HK-2 (cell line): ENCODE results near the gene NCOR2.

Experiments
- DNase-seq: peaks from one replicate; pipeline ENCODE4 v3.0.0-alpha.2; 2018; ENCODE audit not compliant: unreplicated experiment

The NCOR2 gene

GRCh38 chr12:124560146-124560890 is 7.1 kb downstream of the NCOR2 start:
- DNase-seq = no peak

DNA sequence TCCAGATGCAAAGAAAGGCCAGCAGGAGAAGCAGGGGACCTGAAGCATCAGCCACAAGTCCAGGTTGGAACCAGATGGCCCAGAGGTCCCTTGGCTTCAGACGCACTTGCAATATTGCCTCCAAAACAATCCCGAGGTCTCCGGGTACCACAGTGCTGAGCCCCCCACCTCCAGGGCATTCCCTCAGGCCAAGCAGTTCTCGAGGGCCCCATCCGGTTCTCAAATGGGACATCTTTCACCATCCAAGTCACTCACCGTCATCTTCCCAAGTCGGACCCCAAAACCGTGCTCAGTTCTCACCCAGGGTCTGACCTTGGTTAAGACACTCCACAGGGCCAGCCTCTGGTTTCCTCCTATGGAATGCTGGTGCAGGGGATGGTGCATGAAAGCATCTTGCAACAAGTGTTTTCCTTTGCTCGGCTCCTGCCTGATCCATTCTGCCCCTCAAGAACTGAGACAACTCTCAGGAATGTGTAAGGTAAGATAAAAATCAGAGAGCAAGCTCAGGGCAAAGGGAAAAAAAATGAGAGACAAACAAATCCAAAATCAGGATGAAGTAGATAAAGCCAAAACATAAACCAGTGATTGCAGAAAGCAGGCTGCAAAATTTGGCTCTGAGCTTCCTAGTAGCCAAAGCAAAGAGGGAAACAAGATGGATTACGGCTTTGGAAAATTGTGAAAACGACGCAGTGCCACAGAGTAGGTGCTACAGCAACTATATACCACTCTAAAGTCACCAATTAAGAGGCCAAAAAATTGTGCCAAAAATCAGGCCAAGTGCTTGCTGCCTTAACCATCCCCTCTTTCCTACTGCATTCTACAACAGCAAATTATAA is 8.0 kb downstream of the NCOR2 start:
- no peak for DNase-seq

- DNase-seq = no peak
Measured at GRCh38 chr12:124558313-124558712, 9.1 kb downstream of the NCOR2 start.

- no peak for DNase-seq
Measured at GRCh38 chr12:124557518-124558223, 9.7 kb downstream of the NCOR2 start.

DNA sequence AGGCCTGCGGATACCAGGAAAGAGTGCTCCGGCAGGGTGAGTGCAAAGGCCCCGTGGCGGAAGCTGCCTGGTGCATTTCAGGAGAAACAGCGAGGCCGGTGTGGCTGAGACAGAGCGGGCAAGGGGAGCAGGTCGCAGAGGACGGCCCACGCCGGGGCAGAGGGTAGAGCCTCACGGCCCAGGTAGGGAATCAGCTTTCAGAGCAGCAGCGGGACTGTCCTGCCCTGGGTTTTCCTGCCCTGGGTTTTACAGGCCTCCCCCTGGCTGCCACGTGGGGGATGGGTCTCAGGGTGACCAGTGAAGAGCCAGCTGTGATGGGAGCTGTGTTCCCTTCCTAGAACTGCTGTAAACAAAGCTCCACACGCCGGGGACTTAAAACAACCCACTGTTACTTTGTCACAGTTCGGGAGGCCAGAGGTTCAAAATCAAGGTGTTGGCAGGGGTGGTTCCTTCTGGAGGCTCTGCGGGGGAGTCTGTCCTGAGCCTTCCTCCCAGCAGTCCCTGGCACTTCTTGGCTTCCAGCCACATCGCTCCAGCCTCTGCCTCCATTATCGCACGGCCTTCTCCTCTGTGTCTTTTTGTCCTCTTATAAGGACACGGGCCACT is 10.4 kb downstream of the NCOR2 start:
- DNase-seq = no peak

- no peak for DNase-seq
Measured at GRCh38 chr12:124556074-124556466, 11.3 kb downstream of the NCOR2 start.

GRCh38 chr12:124555168-124556073 is 12.0 kb downstream of the NCOR2 start:
- DNase-seq = no peak

DNA sequence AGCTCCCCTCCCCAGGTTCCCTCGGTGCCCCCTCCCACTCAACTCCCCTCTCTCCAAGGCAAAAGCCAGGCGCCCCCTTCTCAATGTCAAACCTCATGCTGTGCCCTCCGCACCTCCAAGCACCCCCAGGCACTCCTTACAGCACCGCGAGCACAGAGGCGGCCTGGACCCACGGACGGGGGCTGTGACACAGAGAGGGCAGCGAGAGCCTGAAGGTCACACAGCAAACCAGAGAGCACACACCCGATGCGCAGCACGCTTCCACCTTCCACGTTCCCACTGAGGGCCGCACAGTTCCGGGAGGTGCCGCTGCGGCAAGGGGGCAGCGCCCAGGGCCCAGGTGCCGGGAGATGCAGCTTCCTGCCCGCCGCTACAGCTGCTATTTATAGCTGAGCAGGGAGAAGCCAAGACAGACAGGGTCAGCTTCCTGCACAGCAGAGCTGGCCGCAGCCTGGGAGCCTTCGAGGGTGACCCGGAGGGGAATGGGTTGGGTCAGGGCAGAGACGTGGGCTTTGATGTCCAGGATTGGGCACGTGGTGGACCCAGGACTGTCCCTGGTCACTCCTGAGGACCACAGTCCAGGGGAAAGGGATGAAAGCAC is 12.9 kb downstream of the NCOR2 start:
- DNase-seq = no peak

- DNase-seq = no peak
Measured at GRCh38 chr12:124553862-124554428, 13.5 kb downstream of the NCOR2 start.

DNA sequence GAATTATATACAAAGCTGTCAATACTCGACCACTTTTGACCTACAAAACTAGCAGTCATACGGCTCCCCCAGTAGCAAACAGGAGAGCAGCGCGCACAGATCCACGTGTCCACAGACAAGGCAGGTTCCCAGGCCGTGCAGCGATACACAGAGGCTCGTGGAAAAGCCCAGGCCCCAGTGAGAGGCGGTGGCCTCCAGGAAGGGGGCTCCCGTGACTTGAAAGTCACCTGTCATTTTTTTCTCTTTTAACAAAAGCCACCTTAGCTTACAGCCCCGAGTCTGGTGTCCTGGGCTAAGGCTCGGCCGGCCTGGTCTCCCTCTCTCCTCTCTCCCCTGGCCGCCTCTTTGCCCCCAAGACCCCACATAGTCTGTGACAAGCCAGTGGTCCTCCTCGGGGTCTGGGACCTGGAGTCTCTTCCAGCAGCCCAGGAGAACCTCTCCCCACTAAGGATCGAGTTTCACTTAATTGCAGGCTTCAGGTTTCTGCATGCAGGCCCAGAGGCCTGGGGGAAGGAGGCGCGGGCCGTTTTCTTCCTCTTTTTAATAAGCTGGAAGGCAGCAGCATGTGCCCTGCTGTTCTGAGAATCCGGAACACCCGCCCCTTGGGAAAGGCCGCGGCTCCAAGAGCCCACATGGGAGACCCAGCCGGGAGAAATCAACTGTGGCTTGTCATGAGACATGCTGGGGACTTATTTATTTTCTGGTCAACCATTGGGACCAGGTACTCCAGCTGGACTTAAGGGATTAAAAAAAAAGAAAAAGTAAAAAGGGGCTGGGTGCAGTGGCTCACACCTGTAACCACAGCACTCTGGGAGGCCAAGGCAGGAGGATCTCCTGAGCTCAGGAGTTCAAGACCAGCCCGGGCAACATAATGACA is 15.9 kb downstream of the NCOR2 start:
- no peak for DNase-seq

GRCh38 chr12:124550123-124551089 is 17.0 kb downstream of the NCOR2 start:
- DNase-seq = no peak

DNA sequence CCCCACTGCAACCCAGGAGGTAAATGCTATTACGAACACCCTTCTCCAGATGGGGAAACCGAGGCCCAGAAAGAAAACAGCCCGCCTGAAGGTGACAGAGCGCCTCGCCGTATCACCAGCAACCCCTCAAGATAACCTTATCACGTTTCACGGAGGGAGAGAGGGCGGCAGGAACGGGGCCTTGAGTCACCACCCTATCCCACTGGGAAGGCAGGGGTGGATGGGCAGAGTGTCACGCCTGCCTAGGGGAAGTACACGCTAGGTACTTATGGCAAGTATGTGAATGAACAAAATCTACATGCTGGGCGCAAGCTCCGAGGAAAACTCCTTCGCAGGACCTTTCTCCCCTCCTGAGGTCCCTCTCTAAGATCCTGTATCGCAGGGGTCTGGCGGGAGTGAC is 17.8 kb downstream of the NCOR2 start:
- DNase-seq = no peak

GRCh38 chr12:124548854-124549378 is 18.5 kb downstream of the NCOR2 start:
- peak; percentile 84 for DNase-seq

DNA sequence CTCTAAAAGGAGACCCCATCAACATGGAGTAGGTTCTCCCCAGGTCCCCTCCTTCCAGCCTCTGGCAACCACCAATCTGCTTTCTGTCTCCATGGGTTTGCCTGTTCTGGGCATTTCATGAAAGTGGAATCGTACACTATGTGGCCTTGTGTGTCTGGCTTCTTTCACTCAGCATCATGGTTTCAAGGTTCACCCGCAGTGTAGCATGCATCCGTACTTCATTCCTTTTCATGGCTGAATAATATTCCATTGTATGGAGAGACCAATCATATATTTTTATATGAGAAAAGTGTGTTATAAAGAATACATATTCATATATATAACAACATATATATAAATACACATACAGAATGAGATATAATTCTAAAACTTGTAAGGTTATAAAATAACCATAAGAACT is 19.8 kb downstream of the NCOR2 start:
- no peak for DNase-seq

- peak; percentile 89 for DNase-seq
Measured at GRCh38 chr12:124545508-124546418, 21.6 kb downstream of the NCOR2 start.

GRCh38 chr12:124544983-124545382 is 22.4 kb downstream of the NCOR2 start:
- no peak for DNase-seq
